ENCODE results near the gene GYPE.

DNA sequence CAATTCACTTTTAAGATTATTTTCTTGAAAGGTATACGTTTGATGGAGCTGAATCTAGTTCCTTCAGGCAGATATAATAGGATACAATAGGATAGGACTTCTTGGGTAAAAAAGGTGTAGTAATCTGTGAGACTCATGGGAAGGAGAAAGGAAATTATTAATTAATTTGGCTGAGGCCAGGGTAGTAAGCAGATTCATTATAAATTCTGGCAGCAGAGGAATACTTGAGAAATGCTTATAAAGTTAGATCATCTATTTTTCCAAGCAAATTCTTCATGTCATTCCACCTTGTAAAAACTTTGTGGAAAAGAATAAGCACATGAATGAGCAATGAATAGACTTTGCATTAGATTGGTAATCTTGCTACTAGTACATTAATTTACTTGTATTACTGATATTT lies 46.9 kb downstream of the GYPE start:
- TF ChIP-seq, protein P1, sequence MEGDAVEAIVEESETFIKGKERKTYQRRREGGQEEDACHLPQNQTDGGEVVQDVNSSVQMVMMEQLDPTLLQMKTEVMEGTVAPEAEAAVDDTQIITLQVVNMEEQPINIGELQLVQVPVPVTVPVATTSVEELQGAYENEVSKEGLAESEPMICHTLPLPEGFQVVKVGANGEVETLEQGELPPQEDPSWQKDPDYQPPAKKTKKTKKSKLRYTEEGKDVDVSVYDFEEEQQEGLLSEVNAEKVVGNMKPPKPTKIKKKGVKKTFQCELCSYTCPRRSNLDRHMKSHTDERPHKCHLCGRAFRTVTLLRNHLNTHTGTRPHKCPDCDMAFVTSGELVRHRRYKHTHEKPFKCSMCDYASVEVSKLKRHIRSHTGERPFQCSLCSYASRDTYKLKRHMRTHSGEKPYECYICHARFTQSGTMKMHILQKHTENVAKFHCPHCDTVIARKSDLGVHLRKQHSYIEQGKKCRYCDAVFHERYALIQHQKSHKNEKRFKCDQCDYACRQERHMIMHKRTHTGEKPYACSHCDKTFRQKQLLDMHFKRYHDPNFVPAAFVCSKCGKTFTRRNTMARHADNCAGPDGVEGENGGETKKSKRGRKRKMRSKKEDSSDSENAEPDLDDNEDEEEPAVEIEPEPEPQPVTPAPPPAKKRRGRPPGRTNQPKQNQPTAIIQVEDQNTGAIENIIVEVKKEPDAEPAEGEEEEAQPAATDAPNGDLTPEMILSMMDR (IDR thresholded peaks at IDR 0.05): no peak
- no peak for TF ChIP-seq POLR2A (IDR thresholded peaks at IDR 0.05)

Data from breast epithelium (tissue), 3 donors.